B cell (primary cell): ENCODE results near the gene KCTD13.

Source experiments
- CTCF ChIP-seq: fragments of 200-600 bp; IDR thresholded peaks from one replicate; pipeline ENCODE4 v1.8.0; 2022; ENCODE audit warnings: antibody characterized with exemption, mild to moderate bottlenecking
- EZH2 ChIP-seq: IDR thresholded peaks from 2 replicates; pipeline ENCODE4 v1.6.1; 2012; ENCODE audit warnings: borderline replicate concordance, low read depth, mild to moderate bottlenecking, moderate library complexity, low read length; ENCODE audit not compliant: insufficient read depth, poor library complexity, severe bottlenecking

- TF ChIP-seq EZH2, result no peak
- TF ChIP-seq CTCF, result no peak
Observed at GRCh38 chr16:29950806-29951461, 24.9 kb upstream of the KCTD13 start.
